HG02973 (cell line): ENCODE measurements around the gene PPM1J.

Experiments
- ATAC-seq: cut with Tn5 transposase; IDR thresholded peaks from one replicate; pipeline ENCODE4 v1.9.1; 2021; ENCODE audit warnings: moderate library complexity; ENCODE audit not compliant: unreplicated experiment

The PPM1J gene

GRCh38 chr1:112692681-112693080 lies 22.5 kb downstream of the PPM1J start:
- no peak for ATAC-seq

DNA sequence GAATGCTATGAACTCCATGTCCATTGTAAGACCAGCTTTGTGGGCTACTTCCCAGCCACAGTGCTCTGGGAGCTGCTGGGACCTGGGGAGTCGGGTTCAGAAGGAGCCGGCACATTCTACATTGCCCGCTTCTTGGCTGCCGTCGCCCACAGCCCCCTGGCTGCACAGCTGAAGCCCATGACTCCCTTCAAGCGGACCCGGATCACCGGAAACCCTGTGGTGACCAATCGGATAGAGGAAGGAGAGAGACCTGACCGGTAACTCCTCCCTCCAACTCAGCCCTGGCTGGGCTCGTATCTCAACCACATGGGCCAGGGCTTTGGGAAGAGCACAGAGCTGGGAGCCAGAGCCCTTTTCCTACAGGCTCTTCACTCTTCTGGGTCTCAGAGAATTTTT lies 25.3 kb downstream of the PPM1J start:
- ATAC-seq: no peak

DNA sequence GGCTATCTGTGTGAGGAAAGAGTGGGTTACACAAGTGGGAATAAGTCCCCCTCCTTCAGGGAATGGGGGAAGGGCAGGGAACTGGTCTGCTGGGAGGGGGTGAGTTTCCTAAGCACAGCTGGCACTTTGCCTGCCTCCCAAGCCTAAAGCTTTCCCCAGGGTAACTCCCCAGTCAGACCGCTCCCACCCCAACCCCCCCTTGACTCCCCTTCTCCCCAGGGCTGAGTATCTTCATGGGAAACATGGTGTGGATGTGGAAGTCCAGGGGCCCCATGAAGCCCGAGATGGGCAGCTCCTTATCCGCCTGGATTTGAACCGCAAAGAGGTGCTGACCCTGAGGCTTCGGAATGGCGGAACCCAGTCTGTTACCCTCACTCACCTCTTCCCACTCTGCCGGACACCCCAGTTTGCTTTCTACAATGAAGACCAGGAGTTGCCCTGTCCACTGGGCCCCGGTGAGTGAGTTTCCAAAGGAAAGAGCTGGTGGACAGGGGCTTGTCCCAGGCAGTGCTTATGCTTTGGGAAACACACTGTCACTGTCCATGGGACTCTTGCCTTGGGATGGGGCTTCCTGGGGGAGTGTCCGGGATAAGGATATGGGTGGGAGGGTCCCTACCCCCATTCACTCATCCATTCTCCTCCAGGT lies 25.8 kb downstream of the PPM1J start:
- ATAC-seq: no peak

GRCh38 chr1:112688781-112689193 lies 26.3 kb downstream of the PPM1J start:
- ATAC-seq: no peak

- no peak for ATAC-seq
Observed at GRCh38 chr1:112687785-112688496, 27.2 kb downstream of the PPM1J start.

DNA sequence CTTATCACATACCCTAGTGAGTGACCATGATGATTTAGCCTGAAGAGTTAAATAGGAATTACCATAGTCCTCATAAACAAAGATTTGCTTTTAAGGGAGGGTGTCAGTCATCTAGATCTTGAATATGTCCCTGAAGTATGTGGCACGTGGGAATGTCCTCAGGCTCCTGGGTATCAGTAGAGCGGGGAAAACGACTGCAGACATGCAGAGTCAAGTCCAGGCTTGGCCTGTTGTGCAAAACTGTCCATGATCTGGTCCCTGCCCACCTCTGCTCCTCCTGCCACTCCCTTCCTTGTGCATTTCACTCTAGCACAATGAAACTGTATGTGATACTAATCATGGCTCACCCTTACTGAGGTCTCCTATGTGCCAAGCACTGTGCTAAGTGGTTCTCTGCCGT lies 27.8 kb downstream of the PPM1J start:
- ATAC-seq: no peak

- no peak for ATAC-seq
Observed at GRCh38 chr1:112686835-112687234, 28.3 kb downstream of the PPM1J start.

DNA sequence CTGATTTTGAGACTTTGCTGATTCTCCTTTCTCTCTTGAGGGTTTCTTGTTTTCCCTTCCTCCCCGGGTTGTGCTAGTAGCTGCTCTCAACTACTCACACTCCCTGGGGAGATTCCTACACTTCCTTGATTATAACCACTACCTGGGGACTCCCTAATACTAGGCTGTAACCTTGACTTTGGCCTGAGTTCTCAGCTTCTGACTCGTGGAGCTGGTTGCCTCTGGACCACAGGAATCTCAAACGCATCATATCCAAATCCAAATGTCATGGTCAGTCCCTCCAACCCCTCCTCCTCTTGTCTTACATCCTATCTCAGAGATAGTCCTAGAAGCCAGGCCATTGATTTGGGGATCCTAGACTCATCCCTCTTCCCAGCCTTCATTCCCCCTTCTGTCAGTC lies 28.7 kb downstream of the PPM1J start:
- no peak for ATAC-seq

- ATAC-seq: no peak
Observed at GRCh38 chr1:112685913-112686312, 29.2 kb downstream of the PPM1J start.

DNA sequence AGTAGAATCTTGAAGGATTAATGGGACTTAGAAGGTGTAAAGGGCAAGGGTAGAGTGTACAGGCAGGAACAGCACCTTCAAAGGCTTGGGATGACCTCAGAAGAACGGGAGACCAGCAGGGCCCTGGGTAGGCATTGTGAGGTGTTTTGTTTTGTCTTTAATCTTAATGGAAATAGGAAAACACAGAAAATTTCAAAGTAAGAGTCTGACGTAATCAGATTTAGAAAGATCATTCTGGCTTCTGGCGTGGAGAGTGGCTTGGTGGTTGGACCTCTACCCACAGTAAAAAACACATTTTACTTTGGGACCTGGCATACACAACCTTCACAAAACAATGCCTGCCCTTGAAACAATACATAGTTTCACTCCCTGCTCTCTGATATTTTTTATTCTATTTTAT lies 36.5 kb downstream of the PPM1J start:
- no peak for ATAC-seq

GRCh38 chr1:112677501-112677900 lies 37.6 kb downstream of the PPM1J start:
- no peak for ATAC-seq

DNA sequence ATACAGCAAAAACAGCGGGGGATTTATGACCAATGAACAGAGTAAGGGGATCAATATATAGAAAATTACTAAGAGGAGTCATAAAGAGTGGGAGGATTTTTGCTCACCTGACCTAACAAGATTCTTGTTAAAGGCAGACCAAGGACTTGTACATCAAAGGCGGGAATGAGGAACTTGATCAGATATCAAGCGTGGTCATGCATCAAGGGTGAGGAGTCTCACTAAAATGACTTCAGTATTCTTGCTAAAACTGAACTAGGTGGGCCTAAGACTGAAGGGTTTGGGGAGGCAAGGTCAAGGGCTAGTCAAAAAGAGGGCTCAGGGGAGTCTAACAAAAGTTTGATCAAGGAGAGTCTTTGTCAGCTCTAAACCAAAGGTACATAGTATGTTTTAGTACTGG lies 38.6 kb downstream of the PPM1J start:
- ATAC-seq: no peak

- ATAC-seq: no peak
Observed at GRCh38 chr1:112675728-112676381, 39.3 kb downstream of the PPM1J start.

GRCh38 chr1:112674986-112675727 lies 40.0 kb downstream of the PPM1J start:
- peak; percentile 28 for ATAC-seq

DNA sequence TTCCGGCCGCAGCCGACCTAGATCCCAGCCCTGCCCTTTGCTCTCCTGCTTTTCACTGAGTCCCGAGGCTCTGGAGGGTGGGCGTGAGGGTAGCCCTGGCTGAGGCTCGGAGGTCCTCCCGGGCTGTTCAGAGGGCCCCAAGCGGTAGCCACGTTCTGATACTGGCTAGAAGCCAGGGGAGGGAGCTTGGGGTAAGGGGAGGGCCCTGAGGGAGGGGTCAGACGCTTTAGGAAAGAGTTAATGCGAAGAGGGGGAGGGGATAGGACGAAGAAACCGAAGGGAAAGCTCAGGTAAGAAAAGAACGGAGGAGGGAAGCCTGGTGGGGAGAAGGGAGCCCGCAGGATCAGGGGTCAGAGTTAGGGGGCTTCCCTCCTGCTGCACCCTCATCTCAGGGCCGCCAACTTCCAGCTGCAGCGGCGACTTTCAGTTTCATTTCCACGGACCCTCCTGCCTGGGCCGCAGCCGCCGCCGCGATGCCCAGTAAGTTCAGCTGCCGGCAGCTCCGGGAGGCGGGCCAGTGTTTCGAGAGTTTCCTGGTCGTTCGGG lies 40.6 kb downstream of the PPM1J start, which contains the start of gene MOV10:
MOV10 (plus strand) TSS at position 220 of the 546 bp plus-strand sequence; CDS start at position 474, 254 bp downstream.
- ATAC-seq: peak; percentile 58

- ATAC-seq: no peak
Observed at GRCh38 chr1:112673592-112674439, 41.3 kb downstream of the PPM1J start.

DNA sequence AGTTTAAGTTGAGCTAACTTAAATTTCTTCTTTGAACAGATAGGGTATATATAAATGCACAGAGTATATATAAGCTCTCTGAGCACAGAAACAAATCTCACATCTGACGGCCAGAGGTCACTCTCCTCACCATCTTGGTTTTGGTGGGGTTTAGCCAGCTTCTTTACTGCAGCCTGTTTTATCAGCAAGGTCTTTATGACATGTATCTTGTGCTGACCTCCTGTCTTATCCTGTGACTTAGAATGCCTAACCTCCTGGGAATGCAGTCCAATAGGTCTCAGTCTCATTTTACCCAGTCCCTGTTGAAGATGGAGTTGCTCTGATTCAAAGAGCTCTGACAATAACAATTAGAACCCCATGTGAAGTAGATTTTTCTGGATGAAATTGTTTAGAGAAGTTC lies 42.3 kb downstream of the PPM1J start:
- no peak for ATAC-seq

- ATAC-seq: no peak
Observed at GRCh38 chr1:112672009-112672408, 43.1 kb downstream of the PPM1J start.

GRCh38 chr1:112666946-112667345 lies 48.2 kb downstream of the PPM1J start:
- no peak for ATAC-seq

- no peak for ATAC-seq
Observed at GRCh38 chr1:112665857-112666256, 49.3 kb downstream of the PPM1J start.
